HG03439 (cell line): ENCODE results near the gene TMEM150C.

ENCODE experiments used
- ATAC-seq: cut with Tn5 transposase; IDR thresholded peaks from one replicate; pipeline ENCODE4 v1.9.1; 2021; ENCODE audit warnings: mild to moderate bottlenecking, moderate library complexity; ENCODE audit not compliant: unreplicated experiment

Gene TMEM150C

DNA sequence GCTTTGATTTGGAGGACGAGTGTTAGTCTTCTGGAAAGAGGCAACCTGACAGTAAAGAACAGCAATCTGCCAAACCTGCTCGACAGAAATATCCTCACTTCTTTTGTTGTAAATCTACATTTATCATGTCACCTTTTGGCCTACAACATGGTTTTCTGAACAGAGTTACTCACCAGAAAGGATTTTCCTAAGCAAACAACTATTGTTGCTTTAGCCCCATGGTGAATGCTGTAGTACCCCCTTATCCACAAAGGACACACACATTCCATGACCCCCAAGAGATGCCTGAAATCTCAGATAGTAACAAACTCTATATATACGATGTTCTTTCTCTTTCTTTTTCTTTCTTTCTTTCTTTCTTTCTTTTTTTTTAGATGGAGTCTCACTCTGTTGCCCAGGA is 42.7 kb downstream of the TMEM150C start:
- ATAC-seq, result no peak

DNA sequence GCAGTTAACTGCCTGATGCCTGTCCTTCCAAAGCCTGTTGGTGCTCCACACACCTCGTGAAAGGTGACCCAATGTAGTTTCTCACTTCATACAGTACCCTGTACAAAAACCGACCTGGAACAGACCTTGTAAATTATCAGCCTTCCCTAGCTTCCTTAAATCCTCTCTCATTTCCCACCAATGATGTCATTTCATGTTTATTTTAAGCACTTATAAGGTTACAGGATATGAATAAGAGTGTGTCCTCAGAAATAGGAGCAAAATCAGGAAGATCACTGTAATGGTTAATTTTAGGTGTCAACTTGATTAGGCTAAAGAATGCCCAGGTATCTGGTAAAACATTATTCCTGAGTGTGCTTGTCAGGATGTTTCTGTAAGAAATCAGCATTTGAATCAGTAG is 44.7 kb downstream of the TMEM150C start:
- no peak for ATAC-seq

DNA sequence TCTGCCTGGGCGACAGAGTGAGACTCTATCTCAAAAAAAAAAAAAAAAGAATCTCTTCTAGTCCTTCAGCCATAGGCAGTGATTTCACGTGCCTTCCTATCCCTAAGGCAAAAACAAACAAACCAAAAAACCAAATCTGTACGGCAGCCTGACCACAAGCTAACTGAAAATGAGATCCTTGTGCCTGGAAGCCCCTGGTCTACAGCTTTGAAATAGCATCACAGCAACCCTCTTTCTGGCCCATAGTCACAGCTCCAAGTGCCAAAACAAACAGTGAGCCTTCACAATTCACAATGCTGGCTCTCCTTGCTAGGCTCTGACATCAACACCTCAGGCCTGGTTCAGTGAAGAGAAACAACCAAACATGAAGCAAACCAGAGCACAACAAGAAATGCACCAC is 46.1 kb downstream of the TMEM150C start:
- no peak for ATAC-seq

DNA sequence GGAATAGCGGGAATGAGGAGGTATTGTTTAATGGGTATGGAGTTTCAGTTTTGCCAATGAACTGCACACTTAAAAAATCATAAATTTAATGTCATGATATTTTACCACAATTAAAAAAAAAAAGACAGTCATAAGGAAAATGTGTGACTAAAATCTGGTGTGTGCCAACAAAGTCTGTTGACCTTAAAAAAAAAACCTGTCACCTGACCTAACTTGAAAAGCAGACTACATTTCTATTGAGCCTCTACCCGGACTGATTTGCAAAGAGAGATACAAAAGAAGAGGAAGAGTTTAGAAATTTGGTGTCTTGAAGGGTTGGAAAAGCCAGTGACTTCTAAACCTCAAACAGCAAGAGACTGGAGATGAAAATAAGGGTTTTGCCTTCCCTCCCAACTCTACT is 48.4 kb downstream of the TMEM150C start:
- no peak for ATAC-seq

DNA sequence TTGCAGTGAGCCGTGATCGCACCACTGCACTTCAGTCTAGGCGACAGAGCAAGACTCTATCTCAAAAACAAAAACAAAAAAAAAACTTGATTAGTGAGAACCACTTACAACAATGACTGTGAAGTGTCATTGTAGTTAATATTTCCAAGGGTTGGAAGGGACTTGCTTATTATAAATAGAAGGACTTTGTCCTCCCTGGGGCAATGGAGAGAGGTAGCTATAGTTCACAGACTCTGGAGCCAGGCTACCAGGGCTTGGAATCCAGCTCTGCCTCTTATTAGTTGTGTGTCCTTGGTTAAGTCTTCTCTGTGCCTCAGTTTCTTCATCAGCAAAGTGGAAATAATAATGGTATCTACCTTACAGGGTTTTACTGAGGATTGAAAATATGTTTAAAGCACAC is 51.6 kb downstream of the TMEM150C start:
- ATAC-seq, result no peak

DNA sequence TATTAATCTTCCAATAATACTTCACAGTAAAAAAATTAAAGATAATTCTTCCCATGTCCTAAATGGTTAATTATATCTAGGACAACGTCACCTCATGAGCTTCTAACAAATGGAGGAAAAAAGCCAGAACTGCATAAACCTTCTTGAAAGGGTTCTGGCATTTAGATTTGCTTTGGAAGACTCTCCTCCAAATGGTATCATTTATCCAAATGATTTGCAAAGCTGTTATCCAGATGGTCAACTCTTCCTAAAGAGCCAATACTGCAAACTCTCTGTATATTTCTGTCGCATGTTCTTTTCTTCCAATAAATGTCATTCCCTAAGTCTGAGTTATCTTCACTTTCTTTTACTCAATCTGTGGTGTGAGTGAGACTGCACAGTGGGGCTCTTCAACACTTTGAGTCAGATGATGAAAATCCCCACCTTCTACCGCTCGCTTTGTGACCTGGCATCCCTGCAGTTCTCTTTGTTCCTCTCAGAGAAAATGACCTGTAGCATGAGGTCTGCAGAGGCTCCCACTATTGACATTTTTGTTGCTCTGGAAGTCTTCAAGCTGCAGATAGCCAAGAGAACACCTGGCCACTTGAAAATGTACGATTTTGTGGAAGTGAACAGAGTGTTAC is 52.9 kb downstream of the TMEM150C start:
- ATAC-seq, result no peak

DNA sequence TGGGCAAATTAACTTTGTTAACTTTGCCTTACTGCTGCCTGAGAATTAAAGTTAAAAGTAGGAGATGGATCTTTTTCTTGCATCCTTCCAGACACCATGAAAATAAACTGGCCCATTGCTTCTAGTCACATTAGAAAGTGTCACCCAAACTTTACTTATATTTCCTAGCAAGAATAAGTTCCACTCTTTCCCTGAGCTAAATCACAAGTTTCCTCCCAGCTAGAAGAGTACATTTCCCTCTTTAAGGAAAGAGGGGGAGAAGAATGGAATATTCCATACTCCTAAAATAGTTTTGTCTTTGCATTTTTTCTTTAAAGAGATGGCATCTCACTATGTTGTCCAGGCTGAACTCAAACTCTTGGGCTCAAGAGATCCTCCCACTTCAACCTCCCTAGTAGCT is 53.8 kb downstream of the TMEM150C start:
- no peak for ATAC-seq

DNA sequence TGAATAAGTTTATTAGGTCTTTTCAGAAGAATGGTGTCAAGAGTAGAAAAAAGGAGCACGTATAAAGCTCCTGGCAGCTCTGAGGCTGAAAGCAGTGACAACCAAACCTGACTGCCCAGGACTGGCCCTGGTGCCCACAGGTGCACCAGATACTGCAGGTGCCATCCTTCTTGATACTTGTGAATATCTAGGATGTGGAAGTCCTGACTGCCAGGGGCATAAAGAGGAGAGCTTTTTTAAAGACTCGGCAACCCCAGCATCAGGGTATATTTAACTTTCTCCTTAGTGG is 60.7 kb downstream of the TMEM150C start:
- no peak for ATAC-seq

DNA sequence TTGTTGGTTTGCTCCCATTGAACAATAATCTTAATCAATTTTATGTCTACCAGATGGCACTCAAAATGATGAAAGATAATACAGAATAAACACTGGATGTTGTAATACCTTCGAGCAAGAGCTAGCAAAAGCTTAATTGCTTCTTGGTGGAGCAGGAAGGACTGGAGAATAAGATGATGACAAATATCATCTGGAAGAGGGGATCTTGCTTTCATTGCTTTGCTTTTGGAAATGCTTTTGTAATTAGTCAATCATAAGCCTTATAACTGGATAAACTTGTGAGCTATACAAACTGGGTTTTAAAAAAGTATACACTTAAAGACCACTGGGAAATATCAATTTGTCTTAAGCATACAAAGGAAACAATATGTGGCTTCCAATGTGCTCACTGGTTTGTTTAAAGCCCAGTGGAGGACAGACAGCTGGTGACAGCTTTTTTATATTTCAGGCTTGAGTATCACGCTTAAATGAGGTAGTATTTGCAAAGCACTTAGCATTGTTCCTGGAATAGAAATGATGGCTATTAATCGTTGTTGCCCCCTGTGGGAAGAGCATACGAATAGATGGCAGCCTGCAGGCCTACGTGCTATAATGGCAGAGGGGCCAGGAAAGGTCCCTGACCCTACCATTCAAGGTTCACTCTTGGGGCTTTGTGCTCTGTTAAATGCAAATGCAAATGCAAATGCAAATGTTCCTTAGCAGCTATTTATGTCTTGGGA is 61.2 kb downstream of the TMEM150C start:
- ATAC-seq, result no peak

DNA sequence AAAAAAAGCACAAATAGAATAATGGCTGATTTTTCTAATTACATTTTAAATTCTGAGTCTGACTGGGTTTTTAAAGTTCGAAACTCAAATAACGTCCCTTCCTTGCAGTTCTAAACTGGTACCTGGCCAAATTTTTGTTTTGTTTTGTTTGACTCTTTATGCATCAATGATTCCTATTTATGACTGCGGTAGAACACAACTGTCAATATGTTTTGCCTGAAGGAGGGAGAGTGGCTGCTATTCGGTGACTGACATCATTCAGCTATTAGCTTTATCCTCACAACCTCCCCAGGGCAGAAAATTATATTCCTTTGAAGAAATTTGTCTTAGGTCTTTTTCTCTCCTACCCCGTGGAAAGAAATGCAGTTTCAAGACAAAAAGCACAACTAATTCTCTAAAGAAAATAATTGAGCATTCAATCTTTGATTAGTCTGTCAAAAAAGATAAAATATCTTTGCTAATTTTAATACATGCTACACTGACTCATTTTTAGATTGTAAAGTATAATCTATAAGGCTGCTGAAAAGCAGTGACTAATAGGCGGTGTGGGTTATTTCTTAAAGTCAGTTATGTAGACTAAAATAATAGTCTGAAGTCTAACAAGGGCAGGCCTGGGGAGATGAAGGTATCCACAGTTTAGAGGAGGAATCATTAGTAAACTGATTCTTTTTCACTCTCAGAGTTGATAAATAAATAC is 61.9 kb downstream of the TMEM150C start:
- no peak for ATAC-seq

DNA sequence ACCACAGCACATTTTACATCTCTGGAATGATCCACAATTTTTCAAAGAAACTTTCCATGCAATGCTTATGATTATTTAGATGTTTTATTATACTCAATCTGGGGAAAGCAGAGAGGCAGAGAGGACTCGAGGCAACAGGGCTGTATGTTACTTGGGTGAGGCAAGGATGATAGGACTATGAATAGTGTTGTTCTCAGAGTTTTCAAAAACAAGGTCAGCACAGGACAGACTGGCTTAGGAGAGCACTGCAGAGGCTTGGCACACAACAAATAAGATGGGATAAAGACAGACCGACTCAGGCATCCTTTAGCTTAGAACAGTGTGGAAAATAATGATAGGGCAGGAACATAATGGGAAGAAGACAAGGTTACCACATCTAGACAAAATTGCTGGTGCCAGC is 65.4 kb downstream of the TMEM150C start:
- no peak for ATAC-seq

DNA sequence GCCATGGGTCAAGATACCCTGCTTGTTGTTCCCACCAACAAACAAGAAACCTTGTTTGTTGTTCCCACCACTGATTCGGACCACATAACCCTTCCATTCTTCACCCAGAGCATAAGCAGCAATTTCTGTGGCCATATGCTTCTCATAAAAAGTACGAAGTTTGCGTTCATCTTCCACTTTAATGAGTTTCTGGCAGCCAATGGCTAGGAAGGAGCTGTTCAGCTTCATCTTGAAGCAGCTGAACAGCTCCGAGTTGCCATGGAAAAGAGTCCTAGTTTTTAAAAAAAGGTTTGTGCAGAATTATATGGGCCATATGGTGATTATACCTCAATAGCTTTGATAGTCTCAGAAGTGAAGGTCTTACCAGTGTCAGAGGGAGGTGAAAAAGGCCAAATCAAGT is 66.1 kb downstream of the TMEM150C start:
- no peak for ATAC-seq

DNA sequence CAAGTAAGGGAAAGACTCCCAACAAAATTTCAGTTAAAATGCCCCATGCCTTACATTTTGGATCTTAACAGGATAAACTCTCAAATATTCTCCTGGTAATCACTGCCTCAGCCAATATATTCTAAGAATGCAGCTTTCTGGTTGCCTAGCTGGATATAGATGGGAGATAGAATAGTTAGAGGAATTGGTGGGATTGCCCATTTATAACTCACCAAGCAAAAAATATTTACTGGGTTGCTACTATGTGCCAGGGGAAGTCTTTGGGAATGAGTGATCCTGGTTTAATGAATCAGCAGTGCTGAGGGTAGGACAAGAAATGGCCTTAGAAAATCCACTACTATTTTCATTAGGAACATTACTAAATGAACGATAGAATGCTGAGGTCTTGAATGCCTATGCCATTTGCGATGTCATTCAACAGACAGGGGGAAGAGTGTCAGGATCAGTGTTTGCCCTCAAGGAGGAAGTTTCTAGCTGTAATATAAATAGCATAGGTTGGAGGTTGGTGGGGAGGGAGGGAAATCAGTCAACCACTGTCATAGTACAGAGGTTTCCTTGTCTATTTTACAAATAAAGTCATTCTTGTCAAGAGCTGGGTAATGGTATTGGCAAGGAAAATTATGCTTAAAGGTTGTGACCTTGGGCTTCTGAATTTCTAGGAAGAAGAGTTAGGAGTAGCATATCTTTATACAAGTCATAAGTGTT is 67.9 kb downstream of the TMEM150C start:
- ATAC-seq, result no peak

DNA sequence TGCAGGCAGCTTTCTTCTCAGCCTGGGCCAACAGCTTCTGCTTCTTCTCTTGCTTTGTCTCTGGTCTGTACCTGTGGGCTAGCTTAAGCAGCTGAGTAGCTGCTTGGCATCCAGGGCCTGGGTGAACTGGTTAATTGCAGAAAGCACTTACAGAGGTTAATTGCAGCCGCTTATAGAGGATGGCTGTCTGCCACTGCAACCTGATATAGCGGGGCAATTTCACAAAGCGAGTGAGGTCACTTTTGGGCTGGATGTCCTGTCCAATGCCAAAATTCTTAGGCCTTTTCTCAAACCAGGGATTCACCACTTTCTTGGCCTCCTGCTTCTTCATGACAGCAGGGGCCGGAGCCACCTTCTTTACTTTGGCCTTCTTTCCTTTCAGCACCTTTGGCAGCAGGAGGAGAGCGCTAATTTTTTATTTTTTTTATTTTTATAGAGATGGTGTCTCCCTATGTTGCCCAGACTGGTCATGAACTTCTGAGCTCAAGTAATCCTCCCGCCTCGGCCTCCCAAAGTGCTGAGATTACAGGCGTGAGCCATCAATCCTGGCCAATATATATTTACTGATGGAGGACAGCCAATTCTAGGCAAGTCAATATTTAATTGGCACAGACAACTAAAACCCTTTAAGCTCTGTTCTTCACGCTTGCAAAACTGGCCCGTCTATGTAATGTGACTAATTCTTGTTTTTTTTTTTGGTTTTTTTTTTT is 70.4 kb downstream of the TMEM150C start:
- ATAC-seq, result no peak

DNA sequence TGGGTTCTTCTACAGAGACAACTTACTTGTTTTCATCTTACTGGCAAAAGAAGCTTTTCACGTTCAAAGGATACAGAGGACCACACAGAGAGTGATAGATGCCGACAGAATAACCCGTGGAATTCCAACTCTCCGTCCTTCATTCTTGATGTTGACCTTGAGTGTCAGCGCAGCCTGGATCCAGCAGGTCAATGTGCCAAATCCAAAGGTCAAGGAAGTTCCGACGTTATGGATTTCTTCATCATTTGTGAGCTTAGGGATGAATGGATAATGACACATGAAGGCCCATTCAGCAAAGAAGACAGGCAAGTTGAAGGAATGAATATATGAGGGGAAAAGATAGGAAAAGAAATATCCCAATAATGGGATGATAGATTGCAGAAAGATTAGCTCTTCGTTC is 71.8 kb downstream of the TMEM150C start:
- ATAC-seq, result no peak

DNA sequence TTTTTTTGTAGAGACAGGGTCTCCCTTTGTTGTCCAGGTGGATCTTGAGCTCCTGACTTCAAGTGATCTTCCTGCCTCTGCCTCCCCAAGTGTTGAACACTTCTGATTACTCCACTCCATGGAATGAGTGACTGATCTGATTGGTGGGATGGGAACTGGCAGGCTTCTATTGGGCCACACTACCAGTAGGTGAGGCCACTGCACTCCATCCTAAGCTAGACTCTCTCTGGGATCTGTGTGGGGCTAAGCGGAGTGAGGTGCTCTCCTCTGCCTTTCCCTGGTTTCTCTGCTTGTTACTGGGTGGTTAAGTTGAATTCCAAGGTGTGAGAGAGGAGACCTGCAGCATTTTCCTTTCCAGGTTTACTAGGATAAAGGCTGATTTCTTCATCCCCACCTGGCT is 72.7 kb downstream of the TMEM150C start:
- ATAC-seq, result no peak

DNA sequence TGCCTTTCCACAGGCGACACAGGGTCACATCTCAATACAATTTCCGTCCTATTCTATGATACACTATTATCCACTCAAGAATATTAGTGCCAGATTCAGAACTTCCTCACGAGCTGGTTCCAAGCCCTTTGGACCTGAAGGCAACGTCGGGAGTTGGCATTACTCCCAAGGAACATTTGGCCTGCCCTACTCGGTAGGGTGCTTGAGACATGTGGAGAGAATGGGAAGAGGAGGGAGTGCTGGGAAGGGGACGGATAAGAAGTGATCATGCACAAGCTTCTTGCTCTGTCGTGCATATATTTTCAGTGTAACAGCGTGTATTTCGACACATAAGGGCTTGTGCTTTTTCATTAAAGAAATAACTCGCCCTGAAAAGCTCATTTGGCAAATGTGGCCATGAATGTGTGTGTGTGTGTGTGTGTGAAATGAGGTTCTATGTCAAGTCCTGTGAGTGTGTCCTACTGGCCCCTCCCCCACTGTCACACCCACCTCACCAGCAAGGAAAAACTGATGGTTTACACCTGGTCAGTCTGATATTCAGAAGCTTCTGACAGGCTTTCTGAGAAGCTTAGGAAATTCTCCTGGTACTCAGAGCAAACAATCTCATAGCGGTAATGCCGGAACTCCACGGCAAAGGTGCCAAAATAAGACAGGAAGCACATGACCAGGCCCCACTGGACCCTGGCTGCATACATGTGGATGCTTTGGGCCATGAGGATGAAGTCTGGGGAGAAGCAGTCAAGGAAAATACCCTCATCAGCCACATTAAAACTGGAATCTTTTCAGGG is 76.6 kb downstream of the TMEM150C start:
- ATAC-seq, result no peak

DNA sequence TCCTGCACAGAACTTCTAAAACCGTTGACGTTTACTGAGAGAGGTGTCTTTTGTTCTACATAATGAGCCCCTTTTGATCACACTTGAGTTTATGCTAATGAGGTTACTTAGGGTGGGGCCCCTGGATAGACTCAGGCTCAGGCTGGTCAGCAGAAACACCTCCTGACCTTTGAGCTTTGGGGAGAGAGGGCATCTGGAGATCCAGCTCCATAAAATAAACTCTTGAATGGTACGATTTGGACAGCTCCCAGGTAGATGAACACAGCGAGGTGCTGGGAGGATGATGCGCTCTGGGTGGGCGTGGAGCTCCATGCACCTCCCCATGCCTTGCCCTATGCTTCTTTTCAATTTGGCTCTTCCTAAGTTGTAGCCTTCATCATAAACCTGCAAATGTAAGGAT is 79.4 kb downstream of the TMEM150C start:
- ATAC-seq, result no peak

DNA sequence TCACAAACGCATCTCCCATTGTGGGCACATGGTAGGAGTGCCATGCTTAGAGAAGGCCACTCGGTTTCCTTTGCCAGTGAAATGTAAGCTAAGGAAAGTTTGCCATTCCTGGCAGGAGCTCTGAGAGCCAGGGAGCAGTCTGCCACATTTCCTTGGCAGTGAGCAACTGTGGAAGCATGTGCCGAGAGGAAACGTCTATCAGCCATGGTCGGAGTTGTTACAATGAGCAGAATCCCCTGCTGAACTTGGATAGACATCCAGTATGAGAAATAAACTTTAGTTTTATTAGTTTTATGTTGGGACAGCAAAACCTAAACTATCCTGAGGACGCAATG is 80.3 kb downstream of the TMEM150C start:
- ATAC-seq, result no peak

DNA sequence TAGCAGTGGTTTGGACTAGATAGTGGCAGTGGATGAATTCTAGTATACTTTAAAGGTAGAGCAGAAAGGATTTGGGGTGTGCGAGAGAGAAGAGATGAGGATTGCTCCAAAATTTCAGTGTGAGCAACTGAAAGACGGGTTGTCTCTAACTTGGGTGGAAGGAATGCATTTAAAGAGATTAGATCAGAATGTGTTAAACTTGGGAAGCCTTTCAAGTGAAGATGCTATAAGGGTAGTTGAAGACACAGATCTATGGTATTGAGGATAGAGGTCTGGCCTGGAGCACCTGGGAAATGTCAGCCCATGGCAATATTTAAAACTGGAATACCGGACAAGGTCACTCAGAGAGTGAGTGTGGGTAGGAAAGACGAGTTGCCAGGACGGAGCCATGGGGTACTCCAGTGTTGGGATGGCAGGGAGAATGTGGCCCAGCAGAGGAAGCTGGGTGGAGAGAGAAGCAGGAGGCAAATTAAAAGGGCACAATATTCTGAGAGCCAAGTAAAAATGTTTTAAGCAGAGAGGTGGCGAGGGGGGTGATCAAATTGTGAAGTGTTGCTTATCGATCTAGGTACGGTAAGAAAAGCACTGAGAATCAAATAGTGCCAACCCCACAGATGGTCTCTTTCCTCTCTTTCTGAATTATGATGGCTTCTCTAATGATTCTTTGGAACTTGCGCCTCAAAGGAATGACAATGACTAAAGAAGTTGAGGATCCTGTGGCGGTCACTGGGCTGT is 80.8 kb downstream of the TMEM150C start:
- no peak for ATAC-seq
